ENCODE results near the gene TNMD. TPM values are rescaled to one million over a fixed set of nuclear protein-coding genes. Genes with fewer than 3 reads are reported as not detected.

Gene TNMD
- total and polyA plus RNA-seq, 4 donors: not detected

GRCh38 chrX:100636321-100636991 is 51.7 kb downstream of the TNMD start, which contains the start of gene TSPAN6:
Gene TSPAN6 (minus strand): TSS chrX:100636806. CDS start chrX:100636694, 112 bp downstream.
- H3K27ac ChIP-seq (ENCODE audit: low read depth in 1 of 2, low read length in 1 of 2): peak within 1 kb of the TSS in 1 of 2 donors; percentile 59
- peak; percentile 92 for ATAC-seq (ENCODE audit: insufficient read depth, low FRiP score)
- WGBS, 2 donors: 2 to 30% methylated on average over 28 to 51 of the region's 51 CpGs
- H3K9ac ChIP-seq (ENCODE audit: insufficient read depth in 1 of 2, low read length in 2 of 2): peak within 1 kb of the TSS; percentile 89
- no peaks in the 10 kb centered on the region for H3K4me1 ChIP-seq (ENCODE audit: control insufficient read depth in 5 of 5, insufficient read depth in 5 of 5, low read length in 5 of 5)
- no peaks in the 10 kb centered on the region for H3K9me3 ChIP-seq (ENCODE audit: control insufficient read depth in 4 of 4, insufficient read depth in 3 of 4, low read length in 3 of 4)
- DNase-seq: peak; percentile 92 to 95 (median 95)
- peak; percentile 11 for TF ChIP-seq CTCF (IDR thresholded peaks at IDR 0.05; ENCODE audit: control extremely low read depth, extremely low read depth)
- H3K36me3 ChIP-seq (ENCODE audit: control insufficient read depth in 4 of 4, insufficient read depth in 4 of 4, low read length in 4 of 4): peaks cover 0 to 2% (median 0%) of the 10 kb centered on the region in 4 donors
- peak within 1 kb of the TSS; percentile 37 for H3K4me3 ChIP-seq
- peaks cover 0 to 32% (median 18%) of the 10 kb centered on the region in 3 donors for H3K27me3 ChIP-seq (ENCODE audit: control insufficient read depth in 3 of 3, insufficient read depth in 3 of 3, low read length in 2 of 3)

- Histone ChIP-seq H3K27me3 (ENCODE audit: control insufficient read depth in 3 of 3, insufficient read depth in 3 of 3, low read length in 2 of 3) (peaks cover 0 to 19% (median 17%) of the 10 kb centered on the region in 3 donors), H3K27ac (ENCODE audit: low read depth in 1 of 2, low read length in 1 of 2) (no peak overlapping the region), H3K4me3 (no peak overlapping the region), H3K36me3 (ENCODE audit: control insufficient read depth in 4 of 4, insufficient read depth in 4 of 4, low read length in 4 of 4) (no peaks in the 10 kb centered on the region), H3K9me3 (ENCODE audit: control insufficient read depth in 4 of 4, insufficient read depth in 3 of 4, low read length in 3 of 4) (no peaks in the 10 kb centered on the region), H3K4me1 (ENCODE audit: control insufficient read depth in 5 of 5, insufficient read depth in 5 of 5, low read length in 5 of 5) (peaks cover 0 to 23% (median 2%) of the 10 kb centered on the region in 5 donors), H3K9ac (ENCODE audit: insufficient read depth in 1 of 2, low read length in 2 of 2) (no peak overlapping the region)
- 42 to 72% methylated on average over 3 of the region's 3 CpGs for WGBS, 2 donors
- DNase-seq (no peak), ATAC-seq (ENCODE audit: insufficient read depth, low FRiP score) (no peak)
- no peak for TF ChIP-seq CTCF (IDR thresholded peaks at IDR 0.05; ENCODE audit: control extremely low read depth, extremely low read depth)
Measured at GRCh38 chrX:100642290-100642689, 57.6 kb downstream of the TNMD start.

- H3K36me3 ChIP-seq (ENCODE audit: control insufficient read depth in 4 of 4, insufficient read depth in 4 of 4, low read length in 4 of 4): no peaks in the 10 kb centered on the region
- H3K9ac ChIP-seq (ENCODE audit: insufficient read depth in 1 of 2, low read length in 2 of 2): no peak overlapping the region
- peaks cover 0 to 32% (median 9%) of the 10 kb centered on the region in 5 donors for H3K4me1 ChIP-seq (ENCODE audit: control insufficient read depth in 5 of 5, insufficient read depth in 5 of 5, low read length in 5 of 5)
- no peak overlapping the region for H3K4me3 ChIP-seq
- no peak for ATAC-seq (ENCODE audit: insufficient read depth, low FRiP score)
- WGBS, 2 donors: 88 to 93% methylated on average over 11 of the region's 11 CpGs
- no peaks in the 10 kb centered on the region for H3K9me3 ChIP-seq (ENCODE audit: control insufficient read depth in 4 of 4, insufficient read depth in 3 of 4, low read length in 3 of 4)
- DNase-seq: no peak
- peaks cover 0 to 14% (median 11%) of the 10 kb centered on the region in 3 donors for H3K27me3 ChIP-seq (ENCODE audit: control insufficient read depth in 3 of 3, insufficient read depth in 3 of 3, low read length in 2 of 3)
- TF ChIP-seq CTCF (IDR thresholded peaks at IDR 0.05; ENCODE audit: control extremely low read depth, extremely low read depth): no peak
- no peak overlapping the region for H3K27ac ChIP-seq (ENCODE audit: low read depth in 1 of 2, low read length in 1 of 2)
Measured at GRCh38 chrX:100643212-100643611, 58.5 kb downstream of the TNMD start.

Data from lung (tissue), 12 donors.